ENCODE measurements around the gene OR10H2. TPM values are rescaled to one million over a fixed set of nuclear protein-coding genes. Genes with fewer than 3 reads are reported as not detected.

OR10H2 gene
- total RNA-seq, 4 donors from 2014 or later: not detected

DNA sequence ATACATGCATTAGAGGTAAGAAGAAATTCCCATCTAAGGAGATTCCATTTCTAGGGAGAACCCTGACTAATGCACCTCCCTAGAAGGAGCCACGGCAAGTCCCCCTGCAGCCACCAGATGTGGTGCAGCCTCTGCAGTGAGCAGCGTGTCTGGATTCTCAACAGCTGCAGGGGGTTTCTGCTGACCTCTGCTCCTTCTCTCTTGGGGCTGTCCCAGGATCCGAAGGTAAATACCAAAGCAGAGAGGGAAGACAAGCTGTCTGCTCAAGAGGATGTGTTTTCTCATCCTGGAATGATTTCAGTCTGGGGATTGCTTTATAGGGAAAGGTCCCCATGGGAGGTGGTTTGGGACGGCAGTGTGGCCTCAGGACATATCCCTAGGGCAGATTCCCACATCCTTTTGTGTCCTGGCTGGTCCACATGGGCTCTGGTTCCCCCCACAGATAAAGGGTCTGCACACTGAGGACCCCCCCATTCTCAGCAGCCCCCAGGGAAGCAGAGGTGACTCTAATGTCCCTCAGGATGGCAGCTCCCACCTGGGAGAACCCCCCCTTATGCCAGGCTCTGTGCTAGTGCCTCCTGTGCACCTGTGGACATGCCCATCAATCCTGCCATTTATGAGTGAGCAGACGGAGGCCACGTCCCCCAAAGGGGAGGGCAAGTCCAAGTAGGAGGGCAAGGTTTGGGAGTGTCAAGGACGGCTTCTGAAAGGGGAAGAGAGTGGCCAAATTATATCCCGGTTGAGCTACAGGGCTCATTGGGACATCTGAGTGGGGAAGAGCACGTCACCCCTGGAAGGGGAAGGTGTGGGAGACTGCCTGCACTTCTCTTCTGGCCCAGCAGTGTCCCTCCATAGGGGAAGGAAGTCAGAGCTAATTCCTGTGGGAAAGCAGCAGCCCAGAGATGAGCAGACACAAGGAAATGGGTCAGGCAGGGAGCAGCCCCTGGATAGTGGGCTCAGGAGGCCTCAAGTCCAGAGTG lies 49.5 kb downstream of the OR10H2 start:
- Histone ChIP-seq H3K4me3 (no peak overlapping the region), H3K27me3 (no peaks in the 10 kb centered on the region), H3K4me1 (peaks cover 0 to 19% (median 16%) of the 10 kb centered on the region in 3 donors), H3K36me3 (no peaks in the 10 kb centered on the region), H3K9me3 (no peaks in the 10 kb centered on the region), H3K27ac (no peak overlapping the region)
- DNase-seq: no peak
- WGBS, 2 donors: 67% methylated on average over 4 to 7 of the region's 9 CpGs
- intact Hi-C loops (cut with DNase I): no loop called here
- no peak for TF ChIP-seq POLR2A (IDR thresholded peaks at IDR 0.05)
- TF ChIP-seq, protein P1, sequence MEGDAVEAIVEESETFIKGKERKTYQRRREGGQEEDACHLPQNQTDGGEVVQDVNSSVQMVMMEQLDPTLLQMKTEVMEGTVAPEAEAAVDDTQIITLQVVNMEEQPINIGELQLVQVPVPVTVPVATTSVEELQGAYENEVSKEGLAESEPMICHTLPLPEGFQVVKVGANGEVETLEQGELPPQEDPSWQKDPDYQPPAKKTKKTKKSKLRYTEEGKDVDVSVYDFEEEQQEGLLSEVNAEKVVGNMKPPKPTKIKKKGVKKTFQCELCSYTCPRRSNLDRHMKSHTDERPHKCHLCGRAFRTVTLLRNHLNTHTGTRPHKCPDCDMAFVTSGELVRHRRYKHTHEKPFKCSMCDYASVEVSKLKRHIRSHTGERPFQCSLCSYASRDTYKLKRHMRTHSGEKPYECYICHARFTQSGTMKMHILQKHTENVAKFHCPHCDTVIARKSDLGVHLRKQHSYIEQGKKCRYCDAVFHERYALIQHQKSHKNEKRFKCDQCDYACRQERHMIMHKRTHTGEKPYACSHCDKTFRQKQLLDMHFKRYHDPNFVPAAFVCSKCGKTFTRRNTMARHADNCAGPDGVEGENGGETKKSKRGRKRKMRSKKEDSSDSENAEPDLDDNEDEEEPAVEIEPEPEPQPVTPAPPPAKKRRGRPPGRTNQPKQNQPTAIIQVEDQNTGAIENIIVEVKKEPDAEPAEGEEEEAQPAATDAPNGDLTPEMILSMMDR (IDR thresholded peaks at IDR 0.05): no peak

Other genes starting within 250 kb of the OR10H2 start
- gene PGLYRP2, start 248.5 kb upstream of the OR10H2 start, total RNA-seq: not detected
- 10 to 100 TPM in 2 of 4 donors, 1 to 10 TPM in 2; 3.2 to 19.4 (median 11.1) TPM for gene CYP4F22, start 219.5 kb upstream of the OR10H2 start, total RNA-seq
- not detected for gene CYP4F8, start 112.8 kb upstream of the OR10H2 start, total RNA-seq
- gene CYP4F3, start 87.1 kb upstream of the OR10H2 start, total RNA-seq: 10 to 100 TPM; 31.2 to 86.2 (median 43.5) TPM
- 10 to 100 TPM; 34.5 to 79.3 (median 61.0) TPM for gene CYP4F12, start 54.9 kb upstream of the OR10H2 start, total RNA-seq
- gene OR10H3, start 10.0 kb downstream of the OR10H2 start, total RNA-seq: not detected
- not detected for gene OR10H5, start 59.6 kb downstream of the OR10H2 start, total RNA-seq
- not detected for gene OR10H1, start 87.6 kb downstream of the OR10H2 start, total RNA-seq
- under 1 TPM in 1 of 4 donors, not detected in 3; 0.19 TPM for gene CYP4F2, start 170.1 kb downstream of the OR10H2 start, total RNA-seq
- gene CYP4F11, start 206.5 kb downstream of the OR10H2 start, total RNA-seq: 10 to 100 TPM; 16.6 to 37.9 (median 19.5) TPM
- not detected for gene OR10H4, start 221.0 kb downstream of the OR10H2 start, total RNA-seq